ENCODE data around the gene CPN2. TPM values are rescaled to one million over a fixed set of nuclear protein-coding genes. Genes with fewer than 3 reads are reported as not detected.
A peak's percentile ranks its signal among the peaks of the same experiment; 100 is the strongest.

CPN2 gene
- total RNA-seq, 2 experiments from 2014 or later, result not detected

GRCh38 chr3:194329583-194329965 lies 21.6 kb downstream of the CPN2 start:
- peaks cover 11% of the 10 kb centered on the region for H3K4me1 Mint-ChIP-seq
- no peaks in the 10 kb centered on the region for H3K9me3 Mint-ChIP-seq
- ChIA-PET POLR2A (no interaction called here), CTCF (interaction anchor here (2.0 kb wide), 1 partner anchor 14 kb away, joined by 8 read pairs; no protein-coding TSS in a partner anchor)
- H3K27ac Mint-ChIP-seq, result no peak overlapping the region
- DNase-seq, result no peak
- no peak overlapping the region for H3K4me3 Mint-ChIP-seq
- H3K27me3 Mint-ChIP-seq, result peaks cover 22% of the 10 kb centered on the region
- no peaks in the 10 kb centered on the region for H3K36me3 Mint-ChIP-seq (ENCODE audit: low read depth)

GRCh38 chr3:194328942-194329582 lies 22.1 kb downstream of the CPN2 start:
- CTCF ChIA-PET, result interaction anchor here (1.2 to 2.0 kb wide), 3 partner anchors 13 to 265 kb away, joined by 3 to 8 read pairs (median 5); no protein-coding TSS in a partner anchor
- no peak overlapping the region for H3K27ac Mint-ChIP-seq
- H3K27me3 Mint-ChIP-seq, result peaks cover 20% of the 10 kb centered on the region
- peaks cover 10% of the 10 kb centered on the region for H3K4me1 Mint-ChIP-seq
- no peak overlapping the region for H3K4me3 Mint-ChIP-seq
- POLR2A ChIA-PET, result no interaction called here
- DNase-seq, result no peak
- H3K36me3 Mint-ChIP-seq (ENCODE audit: low read depth), result no peaks in the 10 kb centered on the region
- no peaks in the 10 kb centered on the region for H3K9me3 Mint-ChIP-seq

GRCh38 chr3:194328053-194328657 lies 23.0 kb downstream of the CPN2 start:
- CTCF ChIA-PET, result interaction anchor here (0.7 to 2.0 kb wide), 4 partner anchors 10 to 266 kb away, joined by 3 to 8 read pairs (median 4); no protein-coding TSS in a partner anchor
- H3K4me3 Mint-ChIP-seq, result no peak overlapping the region
- no peaks in the 10 kb centered on the region for H3K36me3 Mint-ChIP-seq (ENCODE audit: low read depth)
- DNase-seq, result peak; percentile 37
- H3K27ac Mint-ChIP-seq, result no peak overlapping the region
- POLR2A ChIA-PET, result no interaction called here
- H3K4me1 Mint-ChIP-seq, result peaks cover 5% of the 10 kb centered on the region
- no peaks in the 10 kb centered on the region for H3K9me3 Mint-ChIP-seq
- peaks cover 14% of the 10 kb centered on the region for H3K27me3 Mint-ChIP-seq

- ChIA-PET CTCF (interaction anchor here (0.7 to 2.0 kb wide), 3 partner anchors 11 to 267 kb away, joined by 3 to 8 read pairs (median 5); no protein-coding TSS in a partner anchor), POLR2A (no interaction called here)
- Mint-ChIP-seq H3K4me1 (peaks cover 1% of the 10 kb centered on the region), H3K9me3 (no peaks in the 10 kb centered on the region), H3K4me3 (no peak overlapping the region), H3K27ac (no peak overlapping the region), H3K36me3 (ENCODE audit: low read depth) (no peaks in the 10 kb centered on the region), H3K27me3 (peaks cover 8% of the 10 kb centered on the region)
- no peak for DNase-seq
Measured at GRCh38 chr3:194327218-194328052, 23.7 kb downstream of the CPN2 start.

GRCh38 chr3:194326968-194327217 lies 24.2 kb downstream of the CPN2 start:
- peaks cover 1% of the 10 kb centered on the region for H3K4me1 Mint-ChIP-seq
- ChIA-PET POLR2A (no interaction called here), CTCF (no interaction called here)
- peaks cover 6% of the 10 kb centered on the region for H3K27me3 Mint-ChIP-seq
- no peak overlapping the region for H3K4me3 Mint-ChIP-seq
- H3K9me3 Mint-ChIP-seq, result no peaks in the 10 kb centered on the region
- DNase-seq, result no peak
- no peaks in the 10 kb centered on the region for H3K36me3 Mint-ChIP-seq (ENCODE audit: low read depth)
- no peak overlapping the region for H3K27ac Mint-ChIP-seq

- Mint-ChIP-seq H3K36me3 (ENCODE audit: low read depth) (no peaks in the 10 kb centered on the region), H3K4me1 (peaks cover 1% of the 10 kb centered on the region), H3K9me3 (no peaks in the 10 kb centered on the region), H3K27me3 (peaks cover 2% of the 10 kb centered on the region), H3K4me3 (no peak overlapping the region), H3K27ac (no peak overlapping the region)
- ChIA-PET CTCF (no interaction called here), POLR2A (no interaction called here)
- no peak for DNase-seq
Measured at GRCh38 chr3:194326192-194326967, 24.7 kb downstream of the CPN2 start.

GRCh38 chr3:194325424-194326153 lies 25.5 kb downstream of the CPN2 start:
- Mint-ChIP-seq H3K4me3 (no peak overlapping the region), H3K4me1 (peaks cover 1% of the 10 kb centered on the region), H3K27ac (no peak overlapping the region), H3K9me3 (no peaks in the 10 kb centered on the region), H3K36me3 (ENCODE audit: low read depth) (no peaks in the 10 kb centered on the region), H3K27me3 (peaks cover 2% of the 10 kb centered on the region)
- POLR2A ChIA-PET, result no interaction called here
- DNase-seq, result no peak
- CTCF ChIA-PET, result interaction anchor here (0.8 kb wide), 1 partner anchor 10 kb away, joined by 4 read pairs; no protein-coding TSS in a partner anchor

- ChIA-PET POLR2A (interaction anchor here (0.6 kb wide), 1 partner anchor 188 kb away, joined by 4 read pairs; no protein-coding TSS in a partner anchor), CTCF (interaction anchor here (0.8 to 1.2 kb wide), 3 partner anchors 9 to 15 kb away, joined by 3 to 4 read pairs (median 4); no protein-coding TSS in a partner anchor)
- Mint-ChIP-seq H3K27me3 (peaks cover 2% of the 10 kb centered on the region), H3K4me1 (peaks cover 3% of the 10 kb centered on the region), H3K27ac (no peak overlapping the region), H3K4me3 (no peak overlapping the region), H3K36me3 (ENCODE audit: low read depth) (no peaks in the 10 kb centered on the region), H3K9me3 (peaks cover 1% of the 10 kb centered on the region)
- no peak for DNase-seq
Measured at GRCh38 chr3:194324823-194325327, 26.3 kb downstream of the CPN2 start.

GRCh38 chr3:194323785-194324735 lies 27.1 kb downstream of the CPN2 start:
- Mint-ChIP-seq H3K4me1 (peaks cover 3% of the 10 kb centered on the region), H3K4me3 (no peak overlapping the region), H3K27ac (no peak overlapping the region), H3K36me3 (ENCODE audit: low read depth) (peaks cover 2% of the 10 kb centered on the region), H3K9me3 (peaks cover 9% of the 10 kb centered on the region), H3K27me3 (peaks cover 5% of the 10 kb centered on the region)
- CTCF ChIA-PET, result interaction anchor here (1.0 to 1.2 kb wide), 2 partner anchors 8 to 15 kb away, joined by 3 to 4 read pairs; no protein-coding TSS in a partner anchor
- DNase-seq, result peak; percentile 40
- POLR2A ChIA-PET, result interaction anchor here (0.6 kb wide), 1 partner anchor 188 kb away, joined by 4 read pairs; no protein-coding TSS in a partner anchor

- Mint-ChIP-seq H3K36me3 (ENCODE audit: low read depth) (peaks cover 5% of the 10 kb centered on the region), H3K27ac (no peak overlapping the region), H3K4me3 (no peak overlapping the region), H3K4me1 (peaks cover 3% of the 10 kb centered on the region), H3K27me3 (peaks cover 10% of the 10 kb centered on the region), H3K9me3 (peaks cover 14% of the 10 kb centered on the region)
- no peak for DNase-seq
- POLR2A ChIA-PET, result no interaction called here
- CTCF ChIA-PET, result interaction anchor here (0.5 to 0.9 kb wide), 2 partner anchors 532 to 543 kb away, joined by 3 read pairs; no protein-coding TSS in a partner anchor
Measured at GRCh38 chr3:194322678-194323211, 28.4 kb downstream of the CPN2 start.

Measured in activated CD4-positive, alpha-beta T cell treated with anti-CD3 and anti-CD28 coated beads, Interleukin-2, amount 10 ng/mL, durations not matched to agents 7 days and 5 days (primary cell).